OCI-LY7 (cell line): Measurements from ENCODE around the gene SCGN.

Experiments used
- CTCF ChIP-seq: fragments of 200-600 bp; sonication (generic); conservative IDR thresholded peaks from 2 replicates; pipeline ENCODE4 v1.5.1; 2014; ENCODE audit warnings: mild to moderate bottlenecking, antibody characterized with exemption, low read length, moderate library complexity, mixed read lengths
- EZH2phosphoT487 ChIP-seq: fragments of 200-600 bp; sonication (generic); IDR thresholded peaks from 2 replicates; pipeline ENCODE4 v1.6.1; 2018; ENCODE audit warnings: low read depth, borderline replicate concordance, mild to moderate bottlenecking, mixed run types, antibody characterized with exemption, low read length, moderate library complexity, mixed read lengths

GRCh38 chr6:25703005-25703404, 51.0 kb downstream of the SCGN start:
- no peak for TF ChIP-seq CTCF
- no peak for TF ChIP-seq EZH2phosphoT487
